GM12872 (cell line): ENCODE results near the gene RAC3.

Experiments used
- CTCF ChIP-seq: IDR thresholded peaks from 3 replicates; pipeline ENCODE4 v1.5.1; 2011; ENCODE audit warnings: low read depth, mild to moderate bottlenecking, low read length, moderate library complexity; ENCODE audit not compliant: insufficient read depth

The RAC3 gene

GRCh38 chr17:81990836-81991683 is 40.4 kb upstream of the RAC3 start:
- TF ChIP-seq CTCF = no peak

GRCh38 chr17:81991684-81992305 is 39.7 kb upstream of the RAC3 start:
- no peak for TF ChIP-seq CTCF

- no peak for TF ChIP-seq CTCF
Observed at GRCh38 chr17:81992306-81993102, 39.0 kb upstream of the RAC3 start.

GRCh38 chr17:81993729-81994592 is 37.5 kb upstream of the RAC3 start:
- no peak for TF ChIP-seq CTCF

- TF ChIP-seq CTCF = no peak
Observed at GRCh38 chr17:81994593-81995462, 36.6 kb upstream of the RAC3 start.

- TF ChIP-seq CTCF = no peak
Observed at GRCh38 chr17:81995463-81996231, 35.8 kb upstream of the RAC3 start.
